NCI-H2227 treated with DMSO at 0.1 percent for 48 hours (cell line): ENCODE data around the gene TTC9B.
"Not testable (repeated sequence)": the region's sequence is repeated elsewhere in the genome, so short reads cannot be mapped to it uniquely, and the experiment has no call there.

ENCODE experiments used
- DNase-seq: peaks from one replicate; lab custom pipeline; 2025; lab: John Stamatoyannopoulos, UW

Gene TTC9B

GRCh38 chr19:40232949-40233810, 15.0 kb upstream of the TTC9B start:
- DNase-seq, result no peak

GRCh38 chr19:40232479-40232878, 14.3 kb upstream of the TTC9B start:
- no peak for DNase-seq

- no peak for DNase-seq
Observed at GRCh38 chr19:40231544-40232424, 13.6 kb upstream of the TTC9B start.

- DNase-seq, result no peak
Observed at GRCh38 chr19:40231057-40231456, 12.9 kb upstream of the TTC9B start.

GRCh38 chr19:40229926-40230417, 11.8 kb upstream of the TTC9B start:
- no peak for DNase-seq

GRCh38 chr19:40229484-40229883, 11.3 kb upstream of the TTC9B start:
- no peak for DNase-seq

GRCh38 chr19:40228863-40229262, 10.7 kb upstream of the TTC9B start:
- DNase-seq, result no peak

GRCh38 chr19:40228346-40228745, 10.2 kb upstream of the TTC9B start:
- DNase-seq, result no peak

GRCh38 chr19:40225440-40226305, 7.5 kb upstream of the TTC9B start:
- no peak for DNase-seq

- DNase-seq, result no peak
Observed at GRCh38 chr19:40224342-40225150, 6.4 kb upstream of the TTC9B start.

GRCh38 chr19:40223135-40223822, 5.1 kb upstream of the TTC9B start:
- no peak for DNase-seq

GRCh38 chr19:40221858-40222619, 3.9 kb upstream of the TTC9B start:
- peak; percentile 86 for DNase-seq

GRCh38 chr19:40220674-40221073, 2.5 kb upstream of the TTC9B start:
- no peak for DNase-seq

- peak; percentile 59 for DNase-seq
Observed at GRCh38 chr19:40219721-40220276, 1.6 kb upstream of the TTC9B start.

GRCh38 chr19:40219029-40219428, 845 bp upstream of the TTC9B start:
- DNase-seq, result not testable (repeated sequence)

GRCh38 chr19:40217027-40217810, 965 bp downstream of the TTC9B start:
- peak; percentile 46 for DNase-seq

GRCh38 chr19:40216777-40217026, 1.5 kb downstream of the TTC9B start:
- no peak for DNase-seq

GRCh38 chr19:40216013-40216776, 2.0 kb downstream of the TTC9B start:
- DNase-seq, result no peak
